K562 (cell line): ENCODE measurements around the gene IDI1.

Experiments used
- CAMTA2 ChIP-seq: fragments of 250-450 bp; sonication (Bioruptor Pico); conservative IDR thresholded peaks from 2 replicates; pipeline ENCODE4 v1.5.1; 2022
- HDAC2 ChIP-seq: fragments of 450-650 bp; IDR thresholded peaks from 2 replicates; pipeline ENCODE4 v1.6.1; 2016; ENCODE audit warnings: mild to moderate bottlenecking
- MYC ChIP-seq, 2 experiments: fragments of 250-450 bp in 1 of 2; sonication (Bioruptor Pico) in 1 of 2; IDR thresholded peaks; 2 replicates each; pipeline versions ENCODE4 v1.5.1 to v1.6.1; 2012 to 2021; ENCODE audit warnings: low read depth in 2 of 2, borderline replicate concordance in 1 of 2, improper control_type of control experiment in 1 of 2, low read length in 1 of 2, mild to moderate bottlenecking in 1 of 2, moderate library complexity in 1 of 2
- NONO ChIP-seq, 2 experiments: fragments of 200-400 bp in 1 of 2; fragments of 450-650 bp in 1 of 2; formaldehyde crosslinking in 1 of 2; IDR thresholded peaks; 2 replicates each; pipeline ENCODE4 v1.6.1; 2017; ENCODE audit warnings: low read depth in 2 of 2, mild to moderate bottlenecking in 2 of 2, moderate library complexity in 2 of 2, low read length in 1 of 2
- POLR2A ChIP-seq: fragments of 450-650 bp; conservative IDR thresholded peaks from 2 replicates; pipeline ENCODE4 v1.6.1; 2016
- TF ChIP-seq, protein P1 (sequence below): sonication (generic); formaldehyde crosslinking; IDR thresholded peaks from 2 replicates; pipeline ENCODE4 v1.8.0; 2022; ENCODE audit warnings: mild to moderate bottlenecking, missing genetic modification reagents, borderline replicate concordance

DNA sequence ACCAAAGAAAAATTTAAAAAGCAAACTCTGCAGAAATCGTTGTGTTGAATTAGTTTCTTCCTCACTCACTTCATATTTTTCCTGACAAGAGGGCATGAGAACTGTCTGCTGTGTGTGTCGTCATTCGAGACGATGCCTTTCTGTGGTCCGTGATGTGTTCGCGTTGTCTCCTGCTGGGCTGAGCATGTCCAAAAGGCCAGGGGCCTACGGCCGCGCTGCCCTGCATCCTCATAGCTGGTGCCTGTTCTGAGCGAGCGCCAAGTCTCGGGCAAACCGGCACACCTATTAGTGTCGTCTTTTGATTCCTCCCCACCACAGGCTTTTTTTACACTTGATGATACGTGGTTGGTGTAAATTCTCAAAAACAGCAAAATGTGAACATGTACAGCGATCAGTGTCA is 34.7 kb upstream of the IDI1 start:
- no peak for TF ChIP-seq HDAC2
- no peak for TF ChIP-seq CAMTA2 (CRISPR knock-in tag)
- TF ChIP-seq MYC (IDR thresholded peaks at IDR 0.05; ENCODE audit: low read depth, low read length), result no peak
- TF ChIP-seq MYC (CRISPR knock-in tag; IDR thresholded peaks at IDR 0.05; ENCODE audit: borderline replicate concordance, low read depth), result no peak
- no peak for TF ChIP-seq NONO (IDR thresholded peaks at IDR 0.05; ENCODE audit: low read depth in 2 of 2, low read length in 1 of 2)
- TF ChIP-seq POLR2A, result no peak
- TF ChIP-seq, protein P1, sequence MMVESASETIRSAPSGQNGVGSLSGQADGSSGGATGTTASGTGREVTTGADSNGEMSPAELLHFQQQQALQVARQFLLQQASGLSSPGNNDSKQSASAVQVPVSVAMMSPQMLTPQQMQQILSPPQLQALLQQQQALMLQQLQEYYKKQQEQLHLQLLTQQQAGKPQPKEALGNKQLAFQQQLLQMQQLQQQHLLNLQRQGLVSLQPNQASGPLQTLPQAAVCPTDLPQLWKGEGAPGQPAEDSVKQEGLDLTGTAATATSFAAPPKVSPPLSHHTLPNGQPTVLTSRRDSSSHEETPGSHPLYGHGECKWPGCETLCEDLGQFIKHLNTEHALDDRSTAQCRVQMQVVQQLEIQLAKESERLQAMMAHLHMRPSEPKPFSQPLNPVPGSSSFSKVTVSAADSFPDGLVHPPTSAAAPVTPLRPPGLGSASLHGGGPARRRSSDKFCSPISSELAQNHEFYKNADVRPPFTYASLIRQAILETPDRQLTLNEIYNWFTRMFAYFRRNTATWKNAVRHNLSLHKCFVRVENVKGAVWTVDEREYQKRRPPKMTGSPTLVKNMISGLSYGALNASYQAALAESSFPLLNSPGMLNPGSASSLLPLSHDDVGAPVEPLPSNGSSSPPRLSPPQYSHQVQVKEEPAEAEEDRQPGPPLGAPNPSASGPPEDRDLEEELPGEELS (CRISPR knock-in tag), result no peak
